CD1c-positive myeloid dendritic cell (primary cell): Measurements from ENCODE around the gene TPCN2.

ENCODE experiments used
- DNase-seq: peaks from one replicate; pipeline ENCODE4 v3.0.0-alpha.2; 2016; ENCODE audit errors: extremely low spot score

TPCN2 gene

GRCh38 chr11:69058511-69059270 lies 10.0 kb downstream of the TPCN2 start:
- DNase-seq: no peak

- no peak for DNase-seq
These were observed 10.7 kb downstream of the TPCN2 start for GRCh38 chr11:69059429-69059828.

- peak; percentile 30 for DNase-seq
These were observed 11.3 kb downstream of the TPCN2 start for GRCh38 chr11:69059985-69060384.

- DNase-seq: no peak
These were observed 12.3 kb downstream of the TPCN2 start for GRCh38 chr11:69060806-69061712.

- DNase-seq: no peak
These were observed 13.0 kb downstream of the TPCN2 start for GRCh38 chr11:69061713-69062053.

- no peak for DNase-seq
These were observed 13.6 kb downstream of the TPCN2 start for GRCh38 chr11:69062169-69062855.

GRCh38 chr11:69062873-69063651 lies 14.3 kb downstream of the TPCN2 start:
- no peak for DNase-seq

GRCh38 chr11:69063652-69064260 lies 15.0 kb downstream of the TPCN2 start:
- no peak for DNase-seq

- peak; percentile 16 for DNase-seq
These were observed 15.7 kb downstream of the TPCN2 start for GRCh38 chr11:69064394-69064957.

GRCh38 chr11:69065147-69065710 lies 16.5 kb downstream of the TPCN2 start:
- no peak for DNase-seq

- no peak for DNase-seq
These were observed 17.7 kb downstream of the TPCN2 start for GRCh38 chr11:69066122-69067112.

GRCh38 chr11:69067200-69067599 lies 18.5 kb downstream of the TPCN2 start:
- DNase-seq: no peak

- DNase-seq: no peak
These were observed 22.5 kb downstream of the TPCN2 start for GRCh38 chr11:69071086-69071800.

- no peak for DNase-seq
These were observed 23.2 kb downstream of the TPCN2 start for GRCh38 chr11:69071956-69072355.

- no peak for DNase-seq
These were observed 24.7 kb downstream of the TPCN2 start for GRCh38 chr11:69073469-69073868.

- no peak for DNase-seq
These were observed 25.8 kb downstream of the TPCN2 start for GRCh38 chr11:69074375-69075140.

GRCh38 chr11:69075421-69076128 lies 26.8 kb downstream of the TPCN2 start:
- no peak for DNase-seq
